Hippocampal formation (tissue), 2 donors: ENCODE measurements around the gene PTPRN2.
"Not testable (repeated sequence)": the region's sequence is repeated elsewhere in the genome, so short reads cannot be mapped to it uniquely, and the experiment has no call there.

Source experiments
- DNase-seq, 2 donors: peaks; one replicate each; lab custom pipeline; 2025; lab: John Stamatoyannopoulos, UW

The PTPRN2 gene

DNA sequence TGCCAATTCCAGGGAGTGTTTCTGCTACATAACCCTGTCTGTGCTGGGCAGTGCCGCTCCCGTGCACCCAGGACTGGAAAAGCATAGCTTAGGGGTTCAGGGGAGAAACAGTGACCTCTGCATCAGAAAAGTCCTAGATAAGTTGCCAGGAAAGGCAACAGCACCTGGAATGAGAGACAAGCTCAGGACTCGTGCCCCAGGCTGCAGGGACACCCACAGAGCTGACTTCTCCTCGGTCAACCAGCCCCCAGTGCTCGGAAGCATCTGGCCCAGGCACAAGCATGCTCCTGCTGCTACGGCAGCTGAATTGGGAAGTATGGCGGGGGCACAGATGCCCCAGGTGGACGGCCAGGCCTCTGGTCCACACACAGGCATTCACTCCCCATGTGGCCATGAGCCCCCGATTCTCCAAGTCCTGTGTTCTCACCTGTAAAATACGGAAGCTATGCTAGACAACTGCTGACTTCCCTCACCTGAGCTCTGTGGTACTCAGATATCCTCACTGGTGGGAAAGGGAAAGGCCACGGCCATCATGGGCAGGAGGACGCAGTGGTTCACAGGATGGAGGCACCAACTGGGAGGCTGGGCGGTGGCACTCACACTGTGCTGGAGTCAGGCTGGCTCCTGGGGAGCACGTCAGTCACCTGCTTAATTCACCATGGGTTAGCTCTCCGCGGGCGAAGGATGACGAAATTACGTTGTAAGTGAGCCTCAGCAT is 220.5 kb downstream of the PTPRN2 start:
- no peak for DNase-seq

DNA sequence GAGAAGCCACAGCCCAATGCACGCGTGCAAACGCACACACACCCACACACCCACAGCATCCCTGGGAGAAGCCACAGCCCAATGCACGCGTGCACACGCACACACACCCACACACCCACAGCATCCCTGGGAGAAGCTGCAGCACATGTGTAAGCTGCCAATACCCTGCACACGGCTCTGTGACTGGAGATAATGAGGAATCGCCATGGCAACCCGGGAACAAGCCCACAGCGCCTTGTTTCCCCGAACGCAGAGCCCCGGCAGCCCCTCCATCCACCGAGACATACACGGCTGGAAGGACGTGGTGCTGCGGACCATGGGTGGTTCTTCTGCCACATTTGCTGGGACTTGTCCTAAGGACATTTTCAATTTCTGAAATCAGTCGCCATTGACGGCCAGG is 221.3 kb downstream of the PTPRN2 start:
- no peak for DNase-seq

DNA sequence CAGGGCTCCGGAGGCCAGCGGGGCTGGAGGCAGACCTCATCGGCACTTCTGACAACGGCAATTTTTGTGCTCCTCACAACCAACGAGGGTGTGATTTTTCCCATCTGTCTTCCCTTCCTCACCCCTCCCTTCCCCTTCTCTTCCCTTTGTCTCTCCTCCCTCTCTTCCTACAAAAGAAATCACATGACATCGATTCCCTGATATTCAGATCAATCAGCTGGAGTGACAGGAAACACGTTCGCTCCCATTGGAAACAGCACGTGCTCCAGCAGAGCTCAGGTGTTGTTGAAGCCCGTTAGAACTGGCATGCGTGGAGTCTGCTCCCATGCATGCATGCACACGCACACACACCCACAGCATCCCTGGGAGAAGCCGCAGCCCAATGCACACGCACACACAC is 222.4 kb downstream of the PTPRN2 start:
- no peak for DNase-seq

DNA sequence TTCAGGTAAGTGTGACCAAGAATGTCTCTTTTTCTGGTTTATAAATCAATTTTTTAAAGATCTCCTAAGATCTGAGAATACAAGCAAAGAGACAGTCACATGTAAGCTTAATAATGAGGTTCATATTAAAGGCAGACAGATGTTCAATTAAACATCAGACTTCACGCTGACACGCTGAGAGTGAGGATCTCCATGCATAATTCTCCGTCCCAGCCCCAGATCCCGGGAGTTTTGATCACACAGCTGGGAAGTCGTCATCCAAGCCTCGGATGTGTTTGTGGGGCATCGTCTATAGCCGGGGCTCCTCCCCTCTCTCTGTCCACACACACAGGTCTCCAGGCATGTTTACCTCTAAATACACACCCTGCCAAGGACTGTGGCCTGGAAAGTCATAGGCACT is 223.2 kb downstream of the PTPRN2 start:
- DNase-seq: no peak

DNA sequence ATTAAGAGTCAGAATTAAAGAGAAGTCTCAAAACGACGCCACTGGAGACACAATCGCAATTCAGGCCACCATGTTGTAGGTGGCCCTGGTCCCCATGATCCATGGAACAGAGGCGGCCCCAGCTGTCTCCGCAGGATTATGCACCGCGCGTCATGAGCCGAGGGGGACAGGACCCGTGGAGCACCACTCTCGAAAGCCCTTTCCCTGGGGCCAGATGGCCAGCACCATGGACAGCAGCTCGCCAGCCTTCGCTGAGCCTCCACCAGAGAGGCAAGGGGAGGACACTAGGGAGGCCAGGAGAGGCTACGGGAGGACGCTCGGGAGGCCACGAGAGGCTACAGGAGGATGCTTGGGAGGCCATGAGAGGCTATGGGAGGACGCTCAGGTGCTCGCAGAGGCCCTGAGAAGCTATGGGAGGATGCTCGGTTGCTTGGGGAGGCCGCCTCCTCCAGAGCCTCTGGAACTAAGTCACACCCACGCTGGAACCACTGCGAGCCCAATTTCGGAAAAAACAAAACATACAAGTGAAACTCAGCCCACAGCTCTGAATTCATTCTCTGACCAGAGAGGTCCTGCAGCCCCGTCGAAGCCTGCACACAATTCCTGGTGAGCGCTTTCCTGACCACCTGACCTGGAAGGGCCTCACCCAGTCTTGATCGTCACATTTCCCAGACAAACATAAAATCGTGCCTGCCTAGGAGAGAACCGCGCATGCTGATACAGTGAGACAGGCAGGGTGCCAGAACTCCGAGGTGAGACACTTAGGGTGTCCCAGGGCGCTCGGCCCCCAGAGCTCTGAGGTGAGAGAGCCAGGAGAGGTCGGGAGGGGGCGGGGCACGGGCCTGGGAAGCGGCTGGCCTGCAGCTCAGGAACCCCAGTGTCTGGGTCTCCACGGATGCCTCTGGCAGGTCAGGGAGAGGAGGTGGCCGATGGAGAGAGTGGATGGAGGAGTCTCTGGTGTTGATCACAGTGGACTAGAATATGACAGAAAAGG is 224.4 kb downstream of the PTPRN2 start:
- DNase-seq: no peak

- DNase-seq: no peak
Measured at GRCh38 chr7:158362001-158362400, 225.6 kb downstream of the PTPRN2 start.

DNA sequence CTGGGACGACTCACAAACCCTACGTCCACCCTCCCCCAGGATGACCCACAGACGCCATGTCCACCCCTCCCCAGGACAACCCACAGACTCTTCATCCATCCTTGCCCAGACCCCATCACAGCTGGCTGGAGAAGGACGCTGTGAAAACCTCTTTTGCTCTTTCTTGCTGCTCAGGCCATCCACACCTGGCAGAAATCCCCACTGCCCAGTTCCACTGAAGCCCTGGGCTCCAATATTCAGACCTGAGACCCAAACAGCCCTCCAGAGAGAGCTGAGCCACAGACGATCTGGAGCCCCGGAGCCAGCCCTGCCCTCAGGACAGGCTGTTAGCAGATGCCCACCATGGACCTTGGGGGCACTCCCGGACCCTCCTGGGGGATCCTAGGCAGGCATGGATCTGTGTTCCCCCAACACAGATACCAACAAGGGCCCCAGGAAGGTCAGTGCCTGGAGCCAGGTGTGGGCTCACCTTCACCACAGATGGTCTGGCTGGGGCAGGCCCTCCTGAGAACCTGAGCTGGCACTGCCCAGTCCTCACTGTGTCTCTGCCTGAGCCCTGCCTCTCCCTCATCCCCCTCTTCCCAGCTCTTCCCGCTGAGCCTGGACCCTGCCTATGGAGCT is 226.2 kb downstream of the PTPRN2 start:
- no peak for DNase-seq

DNA sequence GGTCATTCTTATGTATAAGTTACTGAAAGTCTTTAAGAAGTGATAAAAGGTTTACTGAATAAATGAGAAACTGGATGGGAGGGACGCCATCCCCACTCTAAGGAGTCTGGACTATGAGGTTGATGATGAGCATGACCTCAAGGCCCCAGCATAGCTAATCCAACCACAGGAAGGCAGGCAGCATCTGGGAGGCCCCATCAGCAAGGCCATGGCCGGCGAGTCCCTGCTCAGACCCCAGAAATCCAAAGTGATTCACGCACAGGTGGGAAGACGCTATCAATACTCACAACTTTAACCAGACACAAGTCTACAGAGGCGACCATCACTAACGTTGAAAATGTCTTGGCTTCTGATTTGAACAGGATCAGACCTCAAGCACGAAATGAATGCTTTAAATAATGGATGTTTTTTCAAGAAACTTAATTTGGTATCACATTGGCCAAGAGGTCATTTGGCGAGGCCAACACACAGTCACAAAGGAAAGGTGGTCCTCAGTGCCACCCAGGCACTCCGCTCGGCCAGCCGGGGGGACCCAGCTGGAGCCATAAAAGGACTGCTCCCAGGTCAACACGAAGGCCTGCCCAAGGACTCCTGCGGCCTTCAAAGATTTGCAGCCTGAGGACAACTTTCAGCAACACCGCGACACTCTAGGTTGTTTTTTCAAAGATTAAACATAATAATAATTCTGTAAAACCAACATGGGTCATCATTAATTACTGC is 228.5 kb downstream of the PTPRN2 start:
- no peak for DNase-seq

- no peak for DNase-seq
Measured at GRCh38 chr7:158357898-158358821, 229.5 kb downstream of the PTPRN2 start.

DNA sequence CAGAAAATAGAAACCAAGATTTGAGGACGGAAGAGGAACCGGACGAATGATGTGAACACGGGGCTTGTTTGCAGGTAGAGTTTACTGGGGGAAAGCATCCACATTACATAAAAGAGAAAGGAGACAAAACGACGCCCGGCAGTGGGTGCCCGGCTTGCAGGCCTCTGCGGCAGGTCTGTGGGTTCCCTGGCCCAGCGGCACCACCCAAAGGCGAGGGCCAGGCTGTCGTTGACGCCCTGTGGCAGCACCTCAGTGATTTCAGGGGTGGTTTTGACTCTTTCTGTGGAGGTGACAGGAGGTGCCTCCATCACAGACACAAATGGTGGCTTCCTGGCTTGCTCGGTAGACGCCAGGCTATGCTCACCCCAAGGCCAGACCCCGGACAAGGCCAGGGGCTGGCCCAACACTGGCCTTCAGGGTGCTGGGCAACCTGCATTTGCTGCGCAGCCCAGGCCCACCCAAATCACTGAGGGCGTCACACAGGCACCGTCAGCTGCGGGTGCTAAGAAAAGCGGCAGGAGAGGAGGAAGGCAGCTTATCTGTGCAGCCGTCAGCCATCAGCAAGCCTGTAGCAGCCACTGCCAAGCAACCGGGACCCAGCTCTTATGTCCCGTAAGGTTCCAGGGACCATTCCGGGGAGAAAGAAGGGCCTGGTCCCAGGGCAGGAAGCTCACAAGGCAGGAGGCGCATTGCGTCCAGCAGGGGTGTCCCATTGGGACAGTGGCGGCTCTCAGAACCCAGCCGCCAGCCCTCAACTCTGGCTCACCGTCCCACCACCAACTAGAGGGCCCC is 230.3 kb downstream of the PTPRN2 start:
- no peak for DNase-seq

DNA sequence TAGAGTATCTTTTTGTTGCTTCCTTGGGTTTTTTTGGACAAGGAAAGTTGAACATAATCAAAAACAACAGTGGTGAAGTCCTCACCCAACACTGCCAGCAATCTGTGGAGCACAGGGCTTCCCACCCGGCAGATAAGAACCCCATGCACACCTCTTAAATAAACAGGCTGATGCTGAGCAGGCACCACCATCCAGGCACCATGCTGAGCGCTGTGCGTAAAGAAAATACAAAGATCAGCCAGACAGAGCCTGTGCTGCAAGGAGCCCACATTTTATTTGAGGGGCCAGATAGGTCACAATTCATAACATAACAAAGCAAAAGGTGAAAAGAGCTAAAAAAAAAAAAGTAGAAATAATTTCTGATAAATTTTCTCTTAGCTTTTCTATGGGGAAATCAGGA is 231.2 kb downstream of the PTPRN2 start:
- no peak for DNase-seq

- DNase-seq: no peak
Measured at GRCh38 chr7:158355456-158356065, 232.1 kb downstream of the PTPRN2 start.

GRCh38 chr7:158354861-158355260 is 232.8 kb downstream of the PTPRN2 start:
- no peak for DNase-seq

DNA sequence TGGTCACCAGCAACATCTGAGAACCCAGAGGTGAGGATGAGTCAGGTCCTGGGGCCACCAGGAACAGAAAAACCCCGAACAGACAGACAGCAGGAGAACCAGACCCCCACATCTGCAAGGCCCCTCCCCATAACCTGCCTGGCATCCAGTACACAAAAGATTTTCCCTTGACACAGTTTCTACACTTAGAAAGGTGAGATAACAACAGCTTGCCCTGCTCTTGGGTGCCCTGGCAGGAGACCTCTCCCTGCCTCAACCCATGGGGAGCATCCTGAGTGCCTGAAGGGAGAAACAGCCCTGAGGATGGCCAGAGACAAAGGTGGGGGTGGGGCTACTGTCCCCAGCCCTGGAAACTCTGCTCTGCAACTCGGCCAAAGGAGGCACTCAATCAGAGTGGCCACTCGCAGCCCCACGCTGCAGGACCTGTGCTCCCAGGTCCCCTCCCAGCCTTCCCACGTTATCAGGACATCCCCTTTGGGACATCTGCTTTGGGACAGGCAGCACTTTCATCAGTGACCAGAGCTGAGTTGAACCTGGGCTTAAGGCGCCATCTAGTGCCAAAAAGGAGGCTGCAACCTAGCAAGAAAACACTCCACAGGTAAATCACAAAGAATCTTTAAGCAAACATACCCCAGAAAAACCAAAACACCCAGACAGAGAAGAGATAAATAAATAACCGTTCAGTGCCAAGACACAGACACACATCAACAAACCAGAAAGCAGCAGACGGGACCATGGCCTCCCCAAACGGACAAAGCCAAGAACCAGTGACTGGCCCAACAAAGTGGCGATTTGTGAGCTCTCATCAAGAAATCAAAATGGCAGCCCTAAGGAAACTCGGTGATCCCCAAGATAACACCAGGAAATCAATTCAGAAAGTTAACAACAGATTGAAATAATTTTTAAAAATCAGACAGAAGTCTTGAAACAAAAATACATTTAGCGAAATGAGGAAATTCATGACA is 233.7 kb downstream of the PTPRN2 start:
- DNase-seq: no peak

DNA sequence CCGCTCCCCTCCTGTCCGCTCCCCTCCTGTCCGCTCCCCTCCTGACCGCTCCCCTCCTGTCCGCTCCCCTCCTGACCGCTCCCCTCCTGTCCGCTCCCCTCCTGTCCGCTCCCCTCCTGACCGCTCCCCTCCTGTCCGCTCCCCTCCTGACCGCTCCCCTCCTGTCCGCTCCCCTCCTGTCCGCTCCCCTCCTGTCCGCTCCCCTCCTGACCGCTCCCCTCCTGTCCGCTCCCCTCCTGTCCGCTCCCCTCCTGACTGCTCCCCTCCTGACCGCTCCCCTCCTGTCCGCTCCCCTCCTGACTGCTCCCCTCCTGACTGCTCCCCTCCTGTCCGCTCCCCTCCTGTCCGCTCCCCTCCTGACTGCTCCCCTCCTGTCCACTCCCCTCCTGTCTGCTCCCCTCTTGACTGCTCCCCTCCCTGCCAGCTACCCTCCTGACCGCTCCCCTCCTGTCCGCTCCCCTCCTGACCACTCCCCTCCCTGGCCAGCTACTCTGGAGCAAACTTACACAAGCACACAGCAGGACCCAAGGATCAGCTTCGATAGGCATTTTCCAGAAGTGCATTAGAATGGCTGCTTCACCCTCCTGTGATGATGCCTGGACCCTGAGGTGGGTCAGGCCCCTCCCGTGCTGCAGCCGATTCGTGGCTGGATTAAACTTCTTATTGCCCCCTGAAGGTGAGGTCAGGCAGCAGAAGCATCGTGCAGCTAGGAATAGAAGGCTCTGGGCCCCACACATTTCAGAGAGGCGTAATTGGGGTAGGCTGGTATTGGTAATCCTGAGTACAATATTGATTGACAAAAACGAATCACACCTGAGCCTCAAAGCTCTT is 235.5 kb downstream of the PTPRN2 start:
- DNase-seq: not testable (repeated sequence)

- no peak for DNase-seq
Measured at GRCh38 chr7:158351481-158351880, 236.1 kb downstream of the PTPRN2 start.

DNA sequence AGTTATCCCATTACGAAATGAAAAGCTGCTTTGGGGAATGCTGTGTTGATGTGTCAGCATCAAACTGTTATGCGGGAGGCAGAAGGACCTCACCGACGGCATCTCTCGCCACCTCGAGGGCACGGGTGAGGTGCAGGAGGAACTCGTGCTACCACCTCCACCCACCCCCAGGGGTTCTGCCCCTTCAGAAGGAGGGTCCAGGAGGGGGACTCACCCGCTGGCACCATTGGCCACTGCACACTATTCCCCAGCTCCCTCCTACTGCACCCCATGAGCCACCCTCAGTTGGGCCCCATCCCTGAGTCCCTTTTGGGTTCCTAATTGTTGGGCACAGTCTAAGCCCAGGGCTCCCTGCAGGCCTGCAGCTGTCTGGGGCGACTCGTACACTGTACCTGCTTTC is 236.6 kb downstream of the PTPRN2 start:
- no peak for DNase-seq
